Activated effector memory CD4-positive, alpha-beta T cell treated with Interleukin-2 at 50 U/mL for 16 hours (primary cell): ENCODE data around the gene ZNF253.
"Not testable (repeated sequence)": the region's sequence is repeated elsewhere in the genome, so short reads cannot be mapped to it uniquely, and the experiment has no call there.

Experiments
- DNase-seq: peaks from one replicate; pipeline ENCODE4 v3.0.0-alpha.2; 2020

Gene ZNF253

GRCh38 chr19:19865750-19866610 lies at the start of gene ZNF253:
TSS of gene ZNF253 (plus strand) at chr19:19865882. CDS start at chr19:19865997, 115 bp downstream.
- DNase-seq: peak; percentile 91

- DNase-seq: no peak
Observed at GRCh38 chr19:19816679-19817078, 49.0 kb upstream of the ZNF253 start.

DNA sequence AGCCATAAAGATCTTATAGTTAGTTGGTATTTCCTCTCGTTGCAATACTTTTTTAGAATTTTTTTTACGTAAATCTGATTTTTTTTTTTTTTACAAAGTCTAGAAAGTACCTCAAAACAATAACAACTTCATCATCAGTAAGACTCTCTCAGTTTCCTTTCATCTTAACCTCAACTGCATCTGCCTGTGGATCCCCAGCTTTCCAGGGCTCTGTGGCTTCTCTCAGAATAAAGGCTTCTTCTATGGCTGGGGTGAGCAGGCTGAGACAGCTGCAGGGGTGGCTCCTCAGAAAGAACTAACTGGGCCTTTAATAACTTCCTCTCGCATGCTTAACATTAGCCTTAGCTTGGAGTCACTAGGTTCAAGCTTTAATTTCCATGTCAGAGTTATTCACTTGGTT lies 48.3 kb upstream of the ZNF253 start:
- peak; percentile 30 for DNase-seq

GRCh38 chr19:19820774-19821320 lies 44.8 kb upstream of the ZNF253 start:
- DNase-seq: no peak

GRCh38 chr19:19821366-19821951 lies 44.2 kb upstream of the ZNF253 start, which contains the start of gene ZNF506:
TSS of gene ZNF506 (minus strand) at chr19:19821750. CDS start at chr19:19821603, 147 bp downstream.
- peak; percentile 95 for DNase-seq

DNA sequence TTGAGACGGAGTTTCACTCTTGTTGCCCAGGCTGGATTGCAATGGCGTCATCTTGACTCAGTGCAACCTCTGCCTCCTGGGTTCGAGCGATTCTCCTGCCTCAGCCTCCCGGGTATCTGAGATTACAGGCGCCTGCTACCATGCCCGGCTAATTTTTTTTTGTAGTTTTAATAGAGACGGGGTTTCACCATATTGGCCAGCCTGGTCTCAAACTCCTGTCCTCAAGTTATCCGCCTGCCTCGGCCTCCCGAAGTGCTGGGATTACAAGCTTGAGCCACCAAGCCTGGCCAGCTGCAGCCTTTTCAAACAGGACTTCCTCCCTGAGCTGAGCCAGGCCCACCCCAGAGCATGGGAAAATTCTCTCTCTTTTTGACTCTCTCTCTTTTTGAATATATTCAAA lies 43.7 kb upstream of the ZNF253 start:
- not testable (repeated sequence) for DNase-seq

DNA sequence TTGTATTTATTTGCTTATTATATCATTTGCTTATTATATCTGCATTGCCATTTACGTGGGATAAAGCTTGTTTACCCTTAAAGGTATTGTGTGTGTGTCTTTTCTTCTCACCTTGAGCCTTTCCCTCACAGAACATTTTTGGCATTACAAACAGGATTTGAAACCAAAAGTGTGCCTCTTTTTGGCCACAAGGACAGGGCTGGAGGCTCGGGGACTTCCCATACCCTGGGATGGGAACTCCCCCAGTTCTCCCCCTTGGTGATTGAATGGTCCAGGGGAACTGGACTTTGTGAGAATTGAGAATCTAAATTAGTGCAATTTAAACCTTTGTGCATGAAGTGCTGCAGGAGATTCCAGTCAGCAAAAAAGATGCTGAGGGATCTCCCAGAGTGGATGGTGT lies 41.8 kb upstream of the ZNF253 start:
- DNase-seq: no peak

GRCh38 chr19:19826875-19827274 lies 38.8 kb upstream of the ZNF253 start:
- no peak for DNase-seq

- no peak for DNase-seq
Observed at GRCh38 chr19:19835560-19836038, 30.1 kb upstream of the ZNF253 start.

- DNase-seq: no peak
Observed at GRCh38 chr19:19847781-19848180, 17.9 kb upstream of the ZNF253 start.

DNA sequence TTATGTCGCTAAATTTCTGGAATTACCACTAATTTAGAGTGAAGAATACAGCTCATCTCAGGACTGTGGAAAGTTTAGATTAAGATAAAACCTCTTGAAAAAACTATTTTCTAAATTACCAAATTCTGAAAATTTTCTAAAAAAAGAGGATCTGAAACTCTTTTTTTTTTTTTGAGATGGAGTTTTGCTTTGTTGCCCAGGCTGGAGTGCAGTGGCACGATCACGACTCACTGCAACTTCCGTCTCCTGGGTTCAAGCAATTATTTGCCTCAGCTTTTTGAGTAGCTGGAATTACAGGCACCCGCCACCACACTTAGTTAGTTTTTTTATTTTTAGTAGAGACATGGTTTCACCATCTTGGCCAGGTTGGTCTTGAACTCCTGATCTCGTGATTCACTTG lies 16.6 kb upstream of the ZNF253 start:
- DNase-seq: no peak

DNA sequence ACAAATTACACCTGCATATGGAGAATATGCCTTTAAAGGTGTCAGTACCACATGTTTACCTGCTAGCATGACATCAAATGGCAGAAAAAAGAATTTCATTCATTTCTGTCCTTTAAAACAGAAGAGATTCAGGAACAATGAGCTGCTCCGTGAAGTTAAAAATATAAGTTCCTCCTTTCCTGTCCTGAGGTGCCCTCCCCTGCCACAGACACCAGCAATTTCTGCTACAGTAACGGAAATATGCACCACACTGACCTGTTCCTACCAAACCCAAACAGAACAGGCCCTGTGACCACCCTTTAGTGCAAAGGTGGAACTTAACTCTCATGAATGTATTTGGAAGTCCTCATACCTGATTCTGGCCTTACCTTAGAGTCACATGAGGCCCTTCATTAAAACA lies 13.9 kb upstream of the ZNF253 start:
- DNase-seq: not testable (repeated sequence)

GRCh38 chr19:19858751-19859150 lies 6.9 kb upstream of the ZNF253 start:
- DNase-seq: no peak

- DNase-seq: no peak
Observed at GRCh38 chr19:19860756-19861390, 4.8 kb upstream of the ZNF253 start.

- DNase-seq: peak; percentile 16
Observed at GRCh38 chr19:19866611-19867248, 1.0 kb downstream of the ZNF253 start.

GRCh38 chr19:19870086-19870485 lies 4.4 kb downstream of the ZNF253 start:
- DNase-seq: not testable (repeated sequence)

GRCh38 chr19:19871932-19872331 lies 6.2 kb downstream of the ZNF253 start:
- no peak for DNase-seq

DNA sequence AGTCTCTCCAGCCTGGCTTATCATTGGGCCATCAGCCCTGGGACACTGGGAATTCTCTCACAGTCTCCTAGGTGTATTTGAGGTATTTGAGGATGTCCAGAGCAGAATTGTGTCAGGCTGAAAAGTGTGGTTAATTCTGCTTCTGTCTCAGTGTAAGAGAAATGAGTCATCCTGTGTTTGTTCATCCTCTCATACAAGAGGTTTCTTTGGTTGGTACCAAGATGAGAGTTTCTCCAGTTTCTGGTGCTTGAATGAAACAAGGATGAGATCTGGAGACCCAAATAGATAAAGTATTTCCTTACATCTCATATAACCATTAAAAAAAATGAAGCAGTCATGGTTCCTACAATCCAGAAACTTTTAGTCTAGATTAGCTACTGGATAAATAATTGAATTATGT lies 7.7 kb downstream of the ZNF253 start:
- no peak for DNase-seq

DNA sequence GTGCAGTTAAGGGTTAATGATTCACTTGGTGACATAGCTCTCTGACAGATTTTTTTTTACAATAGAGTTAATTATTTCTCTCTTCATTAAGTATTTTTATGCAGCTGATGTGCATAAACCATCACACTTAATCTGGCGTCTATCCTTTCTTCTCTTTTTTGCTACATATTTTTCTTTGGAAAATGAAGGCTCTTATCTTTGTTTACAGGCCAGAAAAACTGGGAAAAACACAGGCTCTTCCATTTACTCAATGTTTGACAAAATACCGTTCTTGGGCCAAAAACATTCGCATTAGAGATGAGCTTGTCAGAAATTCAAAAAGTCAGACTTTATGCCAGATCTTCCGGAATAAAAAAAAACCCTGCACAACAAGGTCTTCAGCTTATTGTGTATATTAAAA lies 12.0 kb downstream of the ZNF253 start:
- DNase-seq: no peak

DNA sequence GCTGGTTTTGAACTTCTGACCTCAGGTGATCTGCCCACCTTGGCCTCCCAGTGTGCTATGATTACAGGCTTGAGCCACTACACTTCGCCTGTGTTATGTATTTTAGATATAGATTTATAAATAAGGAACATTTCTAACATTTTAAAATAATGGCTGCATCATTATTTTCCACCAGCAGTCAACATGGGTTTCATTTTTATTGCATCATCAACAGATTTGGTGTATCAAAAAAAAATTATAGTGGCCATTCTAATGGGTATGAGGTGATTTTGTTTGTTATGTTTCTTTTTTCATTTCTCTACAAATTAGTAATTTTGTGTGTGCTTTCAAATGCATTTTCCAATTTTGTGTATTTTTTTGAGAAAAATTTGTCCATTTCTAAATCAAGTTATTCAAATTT lies 18.9 kb downstream of the ZNF253 start:
- no peak for DNase-seq

DNA sequence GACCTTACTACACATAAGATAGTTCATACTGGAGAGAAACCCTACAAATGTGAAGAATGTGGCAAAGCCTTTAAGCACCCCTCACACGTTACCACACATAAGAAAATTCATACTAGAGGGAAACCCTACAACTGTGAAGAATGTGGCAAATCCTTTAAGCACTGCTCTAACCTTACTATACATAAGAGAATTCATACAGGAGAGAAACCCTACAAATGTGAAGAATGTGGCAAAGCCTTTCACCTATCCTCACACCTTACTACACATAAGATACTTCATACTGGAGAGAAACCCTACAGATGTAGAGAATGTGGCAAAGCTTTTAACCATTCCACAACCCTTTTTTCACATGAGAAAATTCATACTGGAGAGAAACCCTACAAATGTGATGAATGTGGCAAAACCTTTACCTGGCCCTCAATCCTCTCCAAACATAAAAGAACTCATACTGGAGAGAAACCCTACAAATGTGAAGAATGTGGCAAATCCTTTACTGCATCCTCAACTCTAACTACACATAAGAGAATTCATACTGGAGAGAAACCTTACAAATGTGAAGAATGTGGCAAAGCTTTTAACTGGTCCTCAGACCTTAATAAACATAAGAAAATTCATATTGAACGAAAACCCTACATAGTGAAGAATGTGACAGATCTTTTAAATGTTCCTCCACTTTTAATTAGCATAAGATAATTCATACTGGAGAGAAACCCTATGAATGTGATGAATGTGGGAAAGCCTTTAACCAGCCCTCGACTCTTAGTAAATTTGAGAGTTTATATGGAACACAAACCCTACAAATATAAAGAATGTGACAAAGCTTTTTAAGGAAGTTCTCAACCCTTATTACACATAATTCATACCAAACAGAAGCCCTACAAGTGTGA lies 26.6 kb downstream of the ZNF253 start:
- DNase-seq: not testable (repeated sequence)
